ENCODE data around the gene ARHGAP10.

- no peak for TF ChIP-seq POLR2A (IDR thresholded peaks at IDR 0.05)
- TF ChIP-seq, protein P1, sequence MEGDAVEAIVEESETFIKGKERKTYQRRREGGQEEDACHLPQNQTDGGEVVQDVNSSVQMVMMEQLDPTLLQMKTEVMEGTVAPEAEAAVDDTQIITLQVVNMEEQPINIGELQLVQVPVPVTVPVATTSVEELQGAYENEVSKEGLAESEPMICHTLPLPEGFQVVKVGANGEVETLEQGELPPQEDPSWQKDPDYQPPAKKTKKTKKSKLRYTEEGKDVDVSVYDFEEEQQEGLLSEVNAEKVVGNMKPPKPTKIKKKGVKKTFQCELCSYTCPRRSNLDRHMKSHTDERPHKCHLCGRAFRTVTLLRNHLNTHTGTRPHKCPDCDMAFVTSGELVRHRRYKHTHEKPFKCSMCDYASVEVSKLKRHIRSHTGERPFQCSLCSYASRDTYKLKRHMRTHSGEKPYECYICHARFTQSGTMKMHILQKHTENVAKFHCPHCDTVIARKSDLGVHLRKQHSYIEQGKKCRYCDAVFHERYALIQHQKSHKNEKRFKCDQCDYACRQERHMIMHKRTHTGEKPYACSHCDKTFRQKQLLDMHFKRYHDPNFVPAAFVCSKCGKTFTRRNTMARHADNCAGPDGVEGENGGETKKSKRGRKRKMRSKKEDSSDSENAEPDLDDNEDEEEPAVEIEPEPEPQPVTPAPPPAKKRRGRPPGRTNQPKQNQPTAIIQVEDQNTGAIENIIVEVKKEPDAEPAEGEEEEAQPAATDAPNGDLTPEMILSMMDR (IDR thresholded peaks at IDR 0.05) = no peak
Measured at GRCh38 chr4:148072789-148073188, 340.9 kb downstream of the ARHGAP10 start.

Measured in testis (tissue), 2 donors.